Endometrium (tissue), 2 donors: ENCODE data around the gene SEC23A.
"Not testable (repeated sequence)": the region's sequence is repeated elsewhere in the genome, so short reads cannot be mapped to it uniquely, and the experiment has no call there.

Experiments
- FAIRE-seq: peaks from 2 replicates; lab custom pipeline; 2012; peaks lifted over from hg19 to GRCh38; lab: Jason Lieb, UNC
- donor health status: control.
- donor health status: control.

Gene SEC23A

GRCh38 chr14:39091716-39092115 lies 11.3 kb downstream of the SEC23A start:
- FAIRE-seq: peak; percentile 18

GRCh38 chr14:39090548-39091111 lies 12.4 kb downstream of the SEC23A start:
- FAIRE-seq: no peak

GRCh38 chr14:39087493-39087892 lies 15.5 kb downstream of the SEC23A start:
- FAIRE-seq: no peak

GRCh38 chr14:39085933-39086332 lies 17.1 kb downstream of the SEC23A start:
- FAIRE-seq: no peak

GRCh38 chr14:39083127-39083526 lies 19.9 kb downstream of the SEC23A start:
- no peak for FAIRE-seq

GRCh38 chr14:39080886-39081285 lies 22.1 kb downstream of the SEC23A start:
- FAIRE-seq: no peak

- FAIRE-seq: no peak
Measured at GRCh38 chr14:39071096-39071495, 31.9 kb downstream of the SEC23A start.

- FAIRE-seq: no peak
Measured at GRCh38 chr14:39069923-39070322, 33.1 kb downstream of the SEC23A start.

- FAIRE-seq: not testable (repeated sequence)
Measured at GRCh38 chr14:39069169-39069805, 33.7 kb downstream of the SEC23A start.

GRCh38 chr14:39060818-39061437 lies 42.1 kb downstream of the SEC23A start:
- no peak for FAIRE-seq

GRCh38 chr14:39055786-39056474 lies 47.1 kb downstream of the SEC23A start:
- no peak for FAIRE-seq

- not testable (repeated sequence) for FAIRE-seq
Measured at GRCh38 chr14:39052869-39053454, 50.1 kb downstream of the SEC23A start.

GRCh38 chr14:39050389-39050788 lies 52.6 kb downstream of the SEC23A start:
- no peak for FAIRE-seq

GRCh38 chr14:39045889-39046288 lies 57.1 kb downstream of the SEC23A start:
- FAIRE-seq: not testable (repeated sequence)

- FAIRE-seq: no peak
Measured at GRCh38 chr14:39043352-39043943, 59.6 kb downstream of the SEC23A start.

GRCh38 chr14:39040529-39040928 lies 62.5 kb downstream of the SEC23A start:
- FAIRE-seq: no peak

GRCh38 chr14:39038542-39038941 lies 64.5 kb downstream of the SEC23A start:
- FAIRE-seq: no peak

- FAIRE-seq: no peak
Measured at GRCh38 chr14:39036760-39037159, 66.3 kb downstream of the SEC23A start.

- no peak for FAIRE-seq
Measured at GRCh38 chr14:39035336-39035735, 67.7 kb downstream of the SEC23A start.

- FAIRE-seq: no peak
Measured at GRCh38 chr14:39034481-39035296, 68.3 kb downstream of the SEC23A start.

- no peak for FAIRE-seq
Measured at GRCh38 chr14:39033371-39033770, 69.7 kb downstream of the SEC23A start.
